Stimulated activated CD4-positive, alpha-beta T cell treated with anti-CD3 and anti-CD28 coated beads, Interleukin-4, amount 100 ng/mL, for 24 hours (primary cell): ENCODE results near the gene TPD52L2.
"Not testable (repeated sequence)": the region's sequence is repeated elsewhere in the genome, so short reads cannot be mapped to it uniquely, and the experiment has no call there.

ENCODE experiments used
- DNase-seq: peaks from one replicate; pipeline ENCODE4 v3.0.0-alpha.2; 2020

The TPD52L2 gene

DNA sequence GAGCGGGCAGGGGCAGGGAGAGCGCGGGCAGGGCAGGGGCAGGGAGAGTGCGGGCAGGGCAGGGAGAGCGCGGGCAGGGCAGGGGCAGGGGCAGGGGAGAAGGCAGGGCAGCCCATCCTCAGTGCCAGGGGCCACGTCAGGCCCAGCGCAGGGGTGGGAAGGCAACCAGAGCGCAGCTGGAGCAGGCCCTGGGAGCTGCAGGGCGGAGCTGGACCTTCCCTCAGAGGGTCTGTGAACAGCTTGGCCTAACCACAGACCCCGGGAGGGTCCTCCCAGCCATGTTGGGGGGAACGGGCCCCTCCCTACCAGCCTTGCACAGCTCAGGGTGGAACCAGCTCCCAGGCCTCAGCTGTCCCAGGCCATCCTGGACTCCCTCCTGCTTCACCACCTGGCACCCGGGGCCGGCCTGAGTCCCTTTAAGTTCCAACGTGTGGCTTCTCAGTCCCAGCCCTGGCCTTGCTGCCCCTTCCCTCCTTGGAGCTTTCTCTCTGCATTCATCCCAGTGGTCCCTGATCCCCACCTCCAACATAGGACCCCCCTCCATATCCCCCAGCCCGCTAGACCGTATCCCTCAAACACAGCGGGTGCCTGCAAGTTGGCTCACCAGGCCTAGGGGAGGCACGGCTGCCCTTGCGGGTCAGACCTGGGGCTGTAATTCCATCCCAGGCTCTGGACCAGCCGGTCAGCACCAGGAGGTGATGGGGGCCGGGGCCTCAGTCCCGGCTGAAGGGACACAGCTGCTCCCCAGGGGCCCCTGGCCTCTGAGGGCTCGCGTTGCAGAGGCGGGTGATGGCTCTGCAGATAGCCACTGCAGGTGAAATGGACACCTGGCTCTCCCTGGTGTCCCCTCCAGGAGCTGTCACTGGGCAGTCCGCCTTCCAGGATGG lies 28.4 kb upstream of the TPD52L2 start:
- DNase-seq, result no peak

DNA sequence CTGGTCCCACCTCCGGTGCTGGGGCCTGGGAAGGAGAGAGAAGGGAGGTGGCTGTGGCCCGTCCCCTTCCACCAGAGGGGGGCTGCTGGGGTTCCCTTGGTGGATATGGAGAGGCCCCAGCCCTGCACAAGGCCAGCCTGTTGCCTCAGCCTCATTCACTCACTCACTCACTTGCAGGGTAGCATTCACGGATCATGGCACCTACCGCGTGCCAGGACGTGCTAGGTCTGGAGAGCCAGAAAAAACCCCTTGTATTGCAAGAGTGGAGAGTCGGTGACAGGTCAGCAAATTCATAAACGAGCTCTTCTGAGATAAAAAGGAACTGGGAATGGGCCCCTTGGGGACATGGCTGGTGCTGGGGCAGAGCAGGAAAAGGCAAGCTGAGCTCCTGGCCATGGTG lies 27.6 kb upstream of the TPD52L2 start:
- no peak for DNase-seq

DNA sequence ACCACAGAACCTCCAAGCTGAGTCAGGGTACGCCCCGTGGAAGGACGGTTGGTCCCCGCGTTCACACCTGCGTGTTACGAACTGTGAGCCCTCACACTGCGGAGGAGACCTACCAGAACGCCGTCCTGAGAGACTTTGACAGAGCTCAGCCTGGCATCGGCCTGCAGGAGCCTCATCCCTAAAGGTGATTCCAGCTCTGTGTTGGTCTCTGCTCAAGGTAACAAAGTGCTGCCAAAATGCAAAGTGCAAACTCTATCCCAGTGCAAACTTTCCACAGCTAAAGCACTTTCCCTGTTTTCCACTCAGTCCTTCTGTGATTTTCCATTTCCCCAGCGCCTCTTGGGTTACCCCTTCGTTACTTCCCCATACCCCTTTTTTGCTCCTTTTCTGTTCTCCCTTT lies 25.4 kb upstream of the TPD52L2 start:
- no peak for DNase-seq

DNA sequence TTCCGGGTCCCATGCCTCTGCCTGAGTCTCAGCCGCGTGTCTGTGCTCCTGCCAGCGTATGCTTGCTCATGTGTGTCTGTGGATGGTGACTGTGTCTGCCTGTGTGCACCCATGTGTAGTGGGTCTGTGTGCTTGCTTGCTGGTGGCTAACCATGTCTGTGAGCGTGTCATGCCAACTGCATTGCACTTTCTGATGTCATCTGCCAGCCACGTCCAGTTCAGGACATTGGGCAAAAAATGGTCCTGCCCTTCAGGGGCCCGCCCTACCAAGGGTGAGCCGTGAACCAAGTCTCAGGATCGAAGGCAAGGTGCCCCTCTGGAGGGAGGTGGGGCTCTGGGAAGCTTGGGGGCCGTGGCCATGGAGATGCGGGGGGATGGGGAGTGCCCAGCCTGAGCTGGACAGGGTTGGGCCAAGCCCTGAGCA lies 24.7 kb upstream of the TPD52L2 start:
- no peak for DNase-seq

DNA sequence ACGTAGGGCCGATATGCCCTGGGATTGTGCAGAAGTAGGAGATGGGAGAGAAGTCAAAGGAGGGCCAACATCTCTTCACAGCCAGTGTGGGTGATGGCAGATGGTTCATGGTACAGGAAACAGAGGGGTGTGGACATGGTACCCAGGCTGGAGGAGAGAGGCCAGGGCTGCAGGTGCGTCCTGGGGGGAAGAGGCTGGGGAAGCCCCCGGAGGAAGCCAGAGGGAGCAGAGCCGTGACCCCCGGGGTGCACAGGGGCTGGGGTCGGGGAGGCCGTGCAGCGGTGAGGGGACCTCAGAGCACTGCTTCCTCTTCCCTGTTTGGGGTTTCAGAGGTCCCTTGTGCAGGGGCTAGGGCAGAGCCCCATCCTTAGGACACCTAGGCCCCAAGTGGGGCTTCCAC lies 22.8 kb upstream of the TPD52L2 start:
- DNase-seq, result no peak

DNA sequence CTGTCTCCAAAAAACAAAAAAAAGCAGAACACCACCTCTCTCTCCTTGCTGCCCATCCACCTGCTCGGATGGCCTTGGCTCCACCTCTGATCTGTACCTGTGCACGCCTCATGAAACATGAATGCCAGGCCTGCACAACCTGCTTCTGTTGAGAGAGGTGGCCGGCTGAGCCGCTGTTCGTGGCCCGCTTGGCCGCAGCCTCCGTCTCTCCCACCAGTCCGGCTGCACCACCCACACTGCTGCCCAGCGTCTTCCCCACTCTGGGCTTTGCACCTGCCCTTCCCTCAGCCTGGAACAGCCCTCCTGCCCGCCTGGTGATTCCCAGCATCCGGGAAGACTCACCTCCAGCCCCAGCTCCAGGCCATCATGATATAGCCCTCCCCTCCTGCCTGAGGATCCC lies 21.8 kb upstream of the TPD52L2 start:
- DNase-seq, result no peak

DNA sequence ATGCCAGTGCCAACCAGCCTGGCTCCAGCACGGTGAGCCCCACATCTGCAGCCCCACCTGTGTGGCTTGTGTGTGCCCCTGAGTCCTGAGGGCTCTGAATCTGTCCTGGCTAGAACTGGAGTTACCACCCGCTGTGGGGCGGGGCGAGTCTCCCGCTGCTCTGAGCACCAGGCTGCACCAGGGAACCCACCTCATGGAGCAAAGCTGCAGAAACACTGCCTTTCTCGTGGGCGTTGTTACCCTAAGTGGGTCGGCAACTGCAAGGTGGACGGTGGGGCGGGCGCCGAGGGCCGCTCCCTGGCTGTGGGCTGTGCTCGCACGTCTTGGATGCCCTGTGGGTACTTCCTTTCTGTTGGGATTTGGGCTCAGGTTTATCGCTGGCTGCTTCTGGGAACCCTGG lies 21.3 kb upstream of the TPD52L2 start:
- DNase-seq, result no peak

DNA sequence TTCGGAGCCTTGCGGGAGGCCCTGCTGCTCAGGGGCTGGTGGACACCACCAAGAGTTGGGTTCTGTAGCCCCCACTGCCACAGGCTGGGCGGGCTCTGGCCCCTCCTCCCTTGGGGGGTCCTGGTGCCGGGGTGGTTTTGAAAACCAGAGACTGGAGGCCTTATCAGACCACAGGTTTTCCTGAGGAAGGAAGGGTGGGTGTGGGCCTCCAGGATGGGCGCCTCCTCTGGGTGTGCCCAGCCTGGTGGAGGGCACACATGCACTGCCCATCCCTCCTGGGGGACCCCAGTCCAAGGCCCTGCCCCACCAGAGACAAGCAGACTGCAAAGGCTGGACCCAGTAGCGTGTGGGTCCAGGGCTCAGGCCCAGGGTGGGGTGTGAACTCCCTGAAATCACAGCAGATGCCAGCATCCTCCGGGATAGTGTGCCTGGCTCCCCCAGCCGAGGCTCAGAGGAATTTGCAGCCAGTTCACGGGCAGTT lies 20.5 kb upstream of the TPD52L2 start:
- DNase-seq, result no peak

DNA sequence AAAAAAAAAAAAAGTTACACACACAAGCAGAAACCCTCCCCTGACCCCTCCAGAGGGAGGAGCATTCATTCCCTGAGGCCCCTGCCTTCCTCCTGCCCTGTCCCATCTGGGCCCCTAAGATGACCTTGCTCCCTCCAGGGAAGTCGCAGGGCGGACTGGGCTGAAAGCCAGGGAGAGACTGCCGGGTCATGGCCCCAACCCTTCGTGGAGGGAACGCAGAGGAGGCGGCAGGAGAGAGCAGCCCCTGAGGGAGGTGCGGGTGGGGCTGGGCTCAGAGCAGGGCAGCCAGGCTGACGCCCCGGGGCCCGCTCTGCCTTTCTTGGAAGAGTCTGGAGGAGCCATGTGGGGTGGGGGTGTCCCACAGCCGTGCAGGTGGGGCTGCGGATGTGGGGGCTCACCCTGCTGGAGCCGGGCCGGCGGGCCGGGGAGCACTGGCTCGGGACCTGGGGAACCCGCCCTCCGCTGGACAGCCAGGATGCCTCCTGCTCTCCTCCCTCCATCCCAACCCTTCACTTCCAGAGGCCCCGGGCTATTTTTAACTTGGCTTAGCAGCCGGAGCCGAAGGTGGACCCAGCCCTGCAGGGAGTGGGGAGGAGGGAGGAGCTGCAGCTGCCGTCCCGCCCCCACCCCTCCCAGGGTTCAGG lies 18.8 kb upstream of the TPD52L2 start:
- DNase-seq, result no peak

DNA sequence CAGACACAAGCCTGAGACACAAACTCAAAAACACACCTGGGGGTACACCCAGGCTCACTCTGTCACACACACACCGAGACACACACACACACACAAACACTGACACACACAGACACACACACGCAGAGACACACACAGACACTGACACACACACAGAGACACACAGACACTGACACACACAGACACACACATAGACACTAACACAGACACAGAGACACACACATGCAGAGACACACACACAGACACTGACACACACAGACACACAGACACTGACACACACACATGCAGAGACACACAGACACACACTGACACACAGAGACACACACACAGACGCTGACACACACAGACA lies 18.2 kb upstream of the TPD52L2 start:
- DNase-seq, result no peak

DNA sequence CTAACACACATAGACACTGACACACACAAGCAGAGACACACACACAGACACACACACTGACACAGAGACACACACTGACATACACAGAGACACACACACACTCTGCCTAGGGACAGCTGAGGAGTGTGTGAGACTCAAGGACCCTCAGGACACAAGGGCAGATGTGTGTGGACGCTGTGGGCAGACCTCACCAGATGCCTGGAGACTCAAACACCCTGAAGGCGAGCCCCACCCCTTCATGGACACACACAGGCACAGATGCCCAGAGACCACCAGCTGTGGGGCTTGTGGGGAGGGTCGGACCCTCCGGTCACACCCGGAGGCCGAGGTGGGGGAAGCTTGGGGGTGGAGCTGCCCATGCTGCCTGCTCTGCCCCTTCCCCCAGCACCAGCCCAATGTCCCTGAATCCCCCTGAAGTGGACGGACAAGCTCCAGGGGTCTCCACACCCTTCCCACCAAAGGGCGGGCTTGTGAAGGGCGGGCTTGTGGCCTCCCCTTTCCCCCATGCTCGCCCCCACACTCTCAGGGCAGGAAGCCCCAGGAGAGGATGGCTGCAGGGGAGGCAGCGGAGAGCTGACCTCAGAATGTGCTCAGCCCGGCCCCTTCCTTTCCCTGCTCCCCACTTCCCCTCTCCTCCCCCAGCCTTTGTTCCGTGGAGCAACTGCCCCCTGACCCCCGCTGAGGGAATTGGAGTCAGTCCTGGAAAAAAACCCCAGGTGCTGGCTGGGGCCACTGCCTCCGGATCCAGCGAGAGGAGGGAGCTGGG lies 17.6 kb upstream of the TPD52L2 start:
- no peak for DNase-seq

DNA sequence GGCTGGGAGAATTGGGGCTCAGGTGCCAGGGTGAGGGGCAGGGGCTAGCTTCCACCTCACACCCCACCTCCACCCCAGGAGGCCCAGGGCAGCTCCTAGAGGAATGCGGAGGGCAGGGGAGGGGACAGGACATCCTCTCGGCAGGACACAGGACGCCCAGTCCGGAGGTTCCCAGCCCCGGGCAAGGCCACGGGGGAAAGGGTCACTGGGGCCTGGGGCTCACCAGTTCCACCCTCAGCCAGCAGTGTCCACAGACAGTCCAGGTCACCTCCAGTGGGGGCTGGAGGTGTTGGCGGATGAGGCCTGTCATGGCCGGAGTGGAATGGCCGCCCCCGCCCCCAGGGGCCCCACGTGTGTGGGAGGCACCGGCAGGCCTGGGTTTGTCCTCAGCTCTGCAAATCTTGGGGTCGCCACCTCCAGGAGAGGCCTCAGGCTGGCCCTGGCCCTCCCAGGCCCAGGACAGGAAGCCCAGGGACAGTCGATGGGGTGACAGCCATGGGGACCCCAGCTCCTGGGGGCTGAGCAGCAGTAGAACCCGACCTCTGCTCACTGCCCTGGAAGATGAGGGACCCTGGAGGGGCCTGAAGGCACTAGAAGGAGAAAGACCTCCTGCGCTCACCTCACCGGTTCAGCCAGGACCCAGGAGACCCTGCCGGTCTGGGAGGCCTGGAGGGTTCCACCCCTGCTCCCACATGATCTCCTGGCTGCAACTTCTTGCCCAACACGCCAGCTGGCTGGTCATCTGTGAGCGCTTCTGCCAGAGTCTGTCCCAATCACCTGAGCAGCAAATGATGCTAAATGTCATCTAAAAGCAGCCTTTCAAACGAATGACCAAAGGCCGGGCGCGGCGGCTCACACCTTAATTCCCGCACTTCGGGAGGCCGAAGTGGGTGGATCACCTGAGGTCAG lies 16.8 kb upstream of the TPD52L2 start:
- no peak for DNase-seq

DNA sequence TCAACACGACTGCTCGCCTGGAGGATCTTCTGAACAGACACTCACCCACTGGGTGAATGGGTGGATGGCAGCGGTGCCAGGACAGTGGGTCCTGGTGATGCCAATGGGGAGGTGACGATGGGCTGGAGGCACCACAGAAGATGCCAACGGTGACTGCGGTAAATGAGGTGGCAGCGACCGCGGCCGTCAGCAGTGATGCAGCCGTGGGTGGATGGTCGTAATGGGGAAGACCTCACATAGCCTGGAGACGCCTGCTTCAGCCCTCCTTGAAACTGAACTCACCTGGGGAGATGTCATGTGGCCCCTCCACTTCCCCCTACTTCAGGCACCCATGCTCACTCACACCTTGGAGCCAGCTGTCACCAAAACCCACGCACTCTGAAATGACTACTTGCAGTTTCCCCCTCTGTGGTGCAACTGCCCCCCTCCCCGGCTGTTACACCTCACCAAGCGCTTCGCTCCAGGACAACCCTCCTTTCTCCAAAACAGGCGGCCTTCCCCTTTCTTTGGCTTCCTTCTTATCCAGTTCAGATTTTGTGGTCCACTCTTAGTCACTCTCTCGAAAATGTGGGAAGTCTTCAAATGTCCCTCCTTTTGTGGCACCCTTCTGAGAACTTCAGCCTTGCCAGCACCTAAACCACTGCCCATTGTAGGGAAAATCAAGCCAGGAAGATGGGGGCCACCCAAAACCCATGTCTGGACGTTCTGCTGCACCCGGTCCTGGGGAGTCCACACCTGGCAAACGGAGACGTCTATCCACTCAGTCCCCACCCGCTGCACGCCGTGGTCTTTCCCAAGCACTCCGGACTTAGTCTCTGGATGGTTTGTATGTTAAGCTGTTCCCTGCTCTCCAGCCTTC lies 14.2 kb upstream of the TPD52L2 start:
- DNase-seq, result peak; percentile 65

DNA sequence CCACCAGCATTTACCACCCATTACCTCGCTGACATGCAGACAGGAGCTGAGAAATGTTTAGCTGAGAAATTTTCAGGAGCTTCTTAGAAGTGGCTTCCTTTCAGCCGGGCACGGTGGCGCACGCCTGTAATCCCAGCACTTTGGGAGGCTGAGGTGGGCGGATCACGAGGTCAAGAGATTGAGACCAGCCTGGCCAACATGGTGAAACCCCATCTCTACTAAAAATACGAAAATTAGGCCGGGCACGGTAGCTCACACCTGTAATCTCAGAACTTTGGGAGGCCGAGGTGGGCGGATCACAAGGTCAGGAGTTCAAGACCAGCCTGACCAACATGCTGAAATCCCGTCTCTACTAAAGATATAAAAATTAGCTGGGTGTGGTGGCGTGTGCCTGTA lies 13.5 kb upstream of the TPD52L2 start:
- not testable (repeated sequence) for DNase-seq

DNA sequence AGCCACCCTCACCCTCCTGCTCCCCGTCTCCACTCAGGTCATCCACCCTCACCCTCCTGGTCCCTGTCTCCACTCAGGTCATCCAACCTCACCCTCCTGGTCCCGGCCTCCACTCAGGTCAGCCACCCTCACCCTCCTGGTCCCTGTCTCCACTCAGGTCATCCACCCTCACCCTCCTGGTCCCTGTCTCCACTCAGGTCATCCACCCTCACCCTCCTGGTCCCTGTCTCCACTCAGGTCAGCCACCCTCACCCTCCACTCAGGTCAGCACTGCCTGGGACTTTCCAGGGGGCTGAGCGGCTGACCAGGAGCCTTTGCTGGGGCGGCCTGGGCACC lies 11.4 kb upstream of the TPD52L2 start:
- not testable (repeated sequence) for DNase-seq

DNA sequence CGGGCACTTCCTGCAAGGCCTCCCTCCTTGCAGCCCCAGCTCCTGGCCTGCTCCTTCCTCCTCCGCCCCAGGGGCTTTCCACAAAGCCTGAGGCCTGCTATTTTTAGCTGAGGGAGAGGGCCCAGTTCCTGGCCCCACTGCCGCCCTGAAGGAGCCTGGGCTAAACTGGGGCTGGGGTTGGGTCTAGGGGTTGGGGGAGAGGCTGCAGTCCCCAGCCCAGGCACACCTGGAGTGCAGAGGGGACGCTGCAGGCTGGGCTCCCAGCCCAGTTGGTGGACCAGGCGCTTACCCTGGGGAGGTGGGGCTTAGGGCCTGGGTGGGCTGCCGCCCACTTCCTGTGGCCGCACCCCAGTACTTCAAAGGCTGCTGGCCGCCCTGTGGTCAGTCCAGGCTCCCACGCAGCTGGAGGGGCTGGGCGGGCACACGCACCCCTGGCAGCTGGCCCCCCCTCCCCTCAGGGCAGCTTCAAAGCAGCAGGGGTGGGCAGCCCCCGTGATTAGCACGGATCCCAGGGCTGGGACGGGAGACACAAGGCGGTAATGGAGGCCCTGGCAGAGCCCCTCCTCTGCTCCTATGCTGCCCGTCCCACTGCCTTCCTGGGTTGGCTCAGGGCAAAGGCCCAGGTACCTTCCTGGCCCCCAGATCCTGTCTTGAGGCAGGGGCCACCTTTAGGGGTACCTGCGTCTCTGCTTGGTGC lies 10.9 kb upstream of the TPD52L2 start:
- DNase-seq, result no peak

DNA sequence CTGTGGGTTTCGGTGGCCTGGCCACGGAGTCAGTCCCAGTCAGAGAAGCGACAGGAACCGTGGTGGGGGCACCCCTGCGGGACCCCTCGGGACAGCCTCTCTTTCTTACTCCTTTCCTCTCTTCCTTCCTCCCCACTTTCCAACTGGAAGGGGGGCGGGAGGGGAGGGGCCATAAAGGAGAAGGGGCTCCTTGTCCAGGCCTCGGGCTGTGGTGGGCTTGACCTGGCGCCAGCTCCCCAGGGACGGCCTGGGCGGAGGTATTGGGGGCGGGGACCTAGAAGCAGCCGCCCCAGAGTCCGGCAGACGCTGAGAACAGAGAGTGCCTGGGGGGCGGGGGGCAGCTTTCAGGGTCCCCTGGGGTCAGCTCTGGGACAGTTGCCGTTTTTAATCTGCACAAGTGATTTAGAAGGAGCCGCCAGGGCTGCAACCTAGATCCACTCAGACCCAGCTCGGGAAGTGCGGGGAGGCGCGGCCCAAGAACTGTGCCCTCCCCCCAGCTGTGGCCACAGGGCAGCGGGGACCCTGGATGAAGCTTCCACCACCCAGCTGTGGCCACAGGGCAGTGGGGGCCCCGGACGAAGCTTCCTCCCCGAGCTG lies 10.2 kb upstream of the TPD52L2 start:
- no peak for DNase-seq

DNA sequence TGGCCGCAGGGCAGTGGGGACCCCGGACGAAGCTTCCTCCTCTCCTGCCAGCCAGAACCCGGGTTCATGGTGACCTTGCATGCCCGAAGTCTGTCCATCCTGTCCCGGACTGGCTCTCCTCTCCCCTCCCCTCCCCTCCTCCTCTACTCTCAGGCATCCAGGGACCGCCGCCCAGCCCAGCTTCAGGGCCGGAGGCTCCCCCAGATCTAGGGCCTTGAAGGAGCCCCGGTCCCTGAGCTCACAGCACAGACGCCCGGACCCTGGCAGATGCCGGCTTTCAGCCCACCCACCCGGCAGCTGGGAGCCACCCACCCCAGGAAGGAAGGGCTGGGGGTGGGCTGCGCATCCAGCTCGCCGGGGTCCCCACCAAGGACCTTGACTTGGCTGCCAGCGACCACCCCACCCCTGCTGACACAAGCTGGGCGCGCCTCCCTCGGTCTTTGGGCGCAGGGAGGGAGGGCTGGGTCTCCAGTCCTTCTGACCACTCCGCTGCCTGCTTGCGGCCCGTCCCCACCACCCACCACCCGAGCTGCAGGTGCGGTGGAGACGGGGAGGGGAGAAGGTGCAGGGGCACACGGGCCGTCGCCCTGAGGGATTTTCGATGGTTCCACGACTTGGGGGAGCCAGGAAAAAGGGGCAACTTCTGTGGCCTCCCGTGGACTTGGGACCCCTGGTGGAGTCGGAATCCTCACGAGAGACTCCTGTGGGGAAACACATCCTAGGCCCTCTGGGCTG lies 9.5 kb upstream of the TPD52L2 start:
- no peak for DNase-seq

DNA sequence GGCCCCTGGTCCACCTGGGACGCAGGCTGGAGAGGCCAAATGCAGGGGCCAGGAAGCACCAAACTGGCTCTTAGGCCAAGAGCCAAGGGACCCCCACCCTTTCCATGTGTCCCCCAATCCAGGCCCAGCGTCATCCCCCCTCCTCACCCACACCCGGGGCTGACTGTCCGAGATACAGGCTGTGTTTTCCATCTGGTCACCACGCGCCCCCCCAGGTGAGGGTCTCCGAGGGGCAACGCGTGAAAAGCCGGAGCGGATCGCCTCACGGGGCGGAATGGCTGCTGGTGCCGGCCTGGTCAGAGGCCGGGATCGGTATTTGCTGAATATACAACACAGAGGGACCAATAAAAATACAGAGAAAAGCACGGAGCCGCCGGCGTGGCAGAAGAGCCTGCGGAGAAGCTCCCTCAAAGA lies 9.0 kb upstream of the TPD52L2 start:
- no peak for DNase-seq
